ENCODE results near the gene SHC1. TPM values are rescaled to one million over a fixed set of nuclear protein-coding genes. Genes with fewer than 3 reads are reported as not detected.
A peak's percentile ranks its signal among the peaks of the same experiment; 100 is the strongest.

SHC1 gene
- total RNA-seq, 1 experiment from 2014 or later, result 199 TPM

DNA sequence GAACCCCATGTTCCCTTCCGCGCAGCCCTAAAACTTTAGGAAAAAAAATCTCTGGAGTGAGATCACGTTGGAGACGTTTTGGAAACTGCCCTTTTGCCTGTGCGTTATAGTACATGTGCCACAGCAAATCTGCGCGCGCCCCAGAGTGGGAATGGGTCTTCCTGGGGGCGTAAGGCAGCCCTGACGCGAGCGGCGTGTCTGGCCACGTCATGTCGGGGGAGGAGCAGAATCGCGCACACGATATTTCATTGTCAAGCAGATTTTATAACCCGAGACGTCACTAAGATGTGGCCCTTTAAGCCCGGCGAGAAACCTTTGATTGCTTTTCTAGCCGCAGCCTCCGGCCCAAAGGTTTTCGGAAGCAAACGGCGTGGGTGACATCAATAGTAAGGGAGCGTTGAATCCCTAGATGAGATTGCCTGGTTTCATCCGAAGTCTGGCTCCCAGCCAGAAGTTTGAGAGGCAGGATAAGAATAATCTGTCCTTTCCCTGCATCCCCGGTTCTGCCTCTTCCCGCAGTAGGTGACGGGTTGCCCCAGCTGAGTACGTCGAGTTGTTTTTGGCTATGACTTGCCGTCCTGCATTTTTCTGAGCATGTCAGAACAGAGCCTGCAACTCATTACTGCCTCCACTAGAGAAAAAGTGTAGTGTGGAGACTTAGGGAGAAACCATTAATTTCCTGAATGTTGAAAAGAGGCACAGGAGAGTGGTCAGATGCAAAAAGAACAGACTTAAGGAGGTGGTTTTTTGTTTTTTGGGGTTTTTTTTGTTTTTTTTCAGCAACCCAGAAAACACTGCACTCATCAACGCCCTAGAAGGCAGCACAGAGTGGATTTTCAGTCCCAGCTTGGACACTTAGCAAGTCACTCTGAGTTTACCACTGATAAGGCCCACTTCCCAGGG is 33.2 kb downstream of the SHC1 start:
- peaks cover 3% of the 10 kb centered on the region; the same call in 1 of the 2 replicates for H3K27me3 Mint-ChIP-seq (ENCODE audit: low read depth)
- ATAC-seq (peak; percentile 74), DNase-seq (ENCODE audit: low spot score) (peak; percentile 83)
- H3K4me3 Mint-ChIP-seq, result peak overlapping the region; percentile 92
- ChIA-PET POLR2A (interaction anchor here (0.5 to 2.6 kb wide), 10 partner anchors 9 to 776 kb away, joined by 3 to 18 read pairs (median 3); partner anchors contain the start of genes FLAD1 and PBXIP1), CTCF (interaction anchor here (0.8 to 1.8 kb wide), 26 partner anchors 8 to 458 kb away, joined by 3 to 14 read pairs (median 4); partner anchors contain the start of genes FLAD1, KCNN3, PYGO2 and SHC1)
- TF ChIP-seq RORB (CRISPR knock-in tag; IDR thresholded peaks at IDR 0.05) (no peak), CREM (CRISPR knock-in tag; IDR thresholded peaks at IDR 0.05) (peak; percentile 85; the same call in 1 of the 2 replicates)
- no peaks in the 10 kb centered on the region for H3K9me3 Mint-ChIP-seq
- peaks cover 26% of the 10 kb centered on the region for H3K4me1 Mint-ChIP-seq
- peak overlapping the region; percentile 99 for H3K27ac Mint-ChIP-seq
- no peaks in the 10 kb centered on the region; the same call in 1 of the 2 replicates for H3K36me3 Mint-ChIP-seq

- POLR2A ChIA-PET, result interaction anchor here (0.5 to 2.6 kb wide), 11 partner anchors 9 to 155 kb away, joined by 3 to 18 read pairs (median 3); partner anchors contain the start of genes FLAD1, PBXIP1 and SHC1
- ATAC-seq (peak; percentile 87), DNase-seq (ENCODE audit: low spot score) (peak; percentile 93)
- Mint-ChIP-seq H3K4me3 (peak within 1 kb of the TSS; percentile 92), H3K27me3 (ENCODE audit: low read depth) (peaks cover 3% of the 10 kb centered on the region; the same call in 1 of the 2 replicates), H3K27ac (peak within 1 kb of the TSS; percentile 99), H3K36me3 (no peaks in the 10 kb centered on the region; the same call in 1 of the 2 replicates), H3K9me3 (no peaks in the 10 kb centered on the region), H3K4me1 (peaks cover 26% of the 10 kb centered on the region)
- CTCF ChIA-PET, result interaction anchor here (0.5 to 1.8 kb wide), 30 partner anchors 9 to 457 kb away, joined by 3 to 14 read pairs (median 4); partner anchors contain the start of genes FLAD1, KCNN3, KRTCAP2 and PYGO2
- TF ChIP-seq NFE2L1 (CRISPR knock-in tag; IDR thresholded peaks at IDR 0.05) (peak; percentile 99; the same call in 1 of the 2 replicates), TEAD1 (CRISPR knock-in tag; IDR thresholded peaks at IDR 0.05) (peak; percentile 98), KAT7 (CRISPR knock-in tag; IDR thresholded peaks at IDR 0.05; ENCODE audit: borderline replicate concordance) (no peak), NR2C2 (CRISPR knock-in tag; IDR thresholded peaks at IDR 0.05) (peak; percentile 83), GABPB1 (CRISPR knock-in tag; IDR thresholded peaks at IDR 0.05) (peak; percentile 81), FOXJ3 (CRISPR knock-in tag; IDR thresholded peaks at IDR 0.05; ENCODE audit: borderline replicate concordance) (0 out of 2 replicates have a peak, but pooled peaks have one; percentile 87), NR1H2 (CRISPR knock-in tag; IDR thresholded peaks at IDR 0.05) (peak; percentile 86), STAT6 (CRISPR knock-in tag; conservative IDR thresholded peaks at IDR 0.05; ENCODE audit: low read depth) (no peak), ELF4 (CRISPR knock-in tag; IDR thresholded peaks at IDR 0.05; ENCODE audit: low read depth) (peak; percentile 79; the same call in 1 of the 2 replicates), JUN (CRISPR knock-in tag; IDR thresholded peaks at IDR 0.05) (peak; percentile 90), GTF2I (CRISPR knock-in tag; conservative IDR thresholded peaks at IDR 0.05) (no peak), ZNF121 (CRISPR knock-in tag; IDR thresholded peaks at IDR 0.05) (peak; percentile 84), USF2 (CRISPR knock-in tag; IDR thresholded peaks at IDR 0.05) (peak; percentile 96), ZNF219 (CRISPR knock-in tag; IDR thresholded peaks at IDR 0.05; ENCODE audit: borderline replicate concordance) (0 out of 2 replicates have a peak, but pooled peaks have one; percentile 17), JAZF1 (CRISPR knock-in tag; IDR thresholded peaks at IDR 0.05) (no peak), E2F5 (CRISPR knock-in tag; IDR thresholded peaks at IDR 0.05) (peak; percentile 97), NR3C1 (CRISPR knock-in tag; conservative IDR thresholded peaks at IDR 0.05; ENCODE audit: low read depth) (no peak), ATF1 (CRISPR knock-in tag; IDR thresholded peaks at IDR 0.05) (peak; percentile 91; the same call in 1 of the 2 replicates), ZNF416 (CRISPR knock-in tag; IDR thresholded peaks at IDR 0.05) (no peak), E2F1 (CRISPR knock-in tag; IDR thresholded peaks at IDR 0.05) (peak; percentile 94; the same call in 1 of the 2 replicates)
- TF ChIP-seq, protein P1, sequence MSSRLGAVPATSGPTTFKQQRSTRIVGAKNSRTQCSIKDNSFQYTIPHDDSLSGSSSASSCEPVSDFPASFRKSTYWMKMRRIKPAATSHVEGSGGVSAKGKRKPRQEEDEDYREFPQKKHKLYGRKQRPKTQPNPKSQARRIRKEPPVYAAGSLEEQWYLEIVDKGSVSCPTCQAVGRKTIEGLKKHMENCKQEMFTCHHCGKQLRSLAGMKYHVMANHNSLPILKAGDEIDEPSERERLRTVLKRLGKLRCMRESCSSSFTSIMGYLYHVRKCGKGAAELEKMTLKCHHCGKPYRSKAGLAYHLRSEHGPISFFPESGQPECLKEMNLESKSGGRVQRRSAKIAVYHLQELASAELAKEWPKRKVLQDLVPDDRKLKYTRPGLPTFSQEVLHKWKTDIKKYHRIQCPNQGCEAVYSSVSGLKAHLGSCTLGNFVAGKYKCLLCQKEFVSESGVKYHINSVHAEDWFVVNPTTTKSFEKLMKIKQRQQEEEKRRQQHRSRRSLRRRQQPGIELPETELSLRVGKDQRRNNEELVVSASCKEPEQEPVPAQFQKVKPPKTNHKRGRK (CRISPR knock-in tag; IDR thresholded peaks at IDR 0.05; ENCODE audit: borderline replicate concordance), result no peak
- TF ChIP-seq, protein P2, sequence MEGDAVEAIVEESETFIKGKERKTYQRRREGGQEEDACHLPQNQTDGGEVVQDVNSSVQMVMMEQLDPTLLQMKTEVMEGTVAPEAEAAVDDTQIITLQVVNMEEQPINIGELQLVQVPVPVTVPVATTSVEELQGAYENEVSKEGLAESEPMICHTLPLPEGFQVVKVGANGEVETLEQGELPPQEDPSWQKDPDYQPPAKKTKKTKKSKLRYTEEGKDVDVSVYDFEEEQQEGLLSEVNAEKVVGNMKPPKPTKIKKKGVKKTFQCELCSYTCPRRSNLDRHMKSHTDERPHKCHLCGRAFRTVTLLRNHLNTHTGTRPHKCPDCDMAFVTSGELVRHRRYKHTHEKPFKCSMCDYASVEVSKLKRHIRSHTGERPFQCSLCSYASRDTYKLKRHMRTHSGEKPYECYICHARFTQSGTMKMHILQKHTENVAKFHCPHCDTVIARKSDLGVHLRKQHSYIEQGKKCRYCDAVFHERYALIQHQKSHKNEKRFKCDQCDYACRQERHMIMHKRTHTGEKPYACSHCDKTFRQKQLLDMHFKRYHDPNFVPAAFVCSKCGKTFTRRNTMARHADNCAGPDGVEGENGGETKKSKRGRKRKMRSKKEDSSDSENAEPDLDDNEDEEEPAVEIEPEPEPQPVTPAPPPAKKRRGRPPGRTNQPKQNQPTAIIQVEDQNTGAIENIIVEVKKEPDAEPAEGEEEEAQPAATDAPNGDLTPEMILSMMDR (IDR thresholded peaks at IDR 0.05), result no peak
Observed at GRCh38 chr1:154936555-154937084, 33.9 kb downstream of the SHC1 start, which contains the start of gene PMVK. TSS of gene PMVK (minus strand) at chr1:154936719. CDS start at chr1:154936685, 34 bp downstream.
